GM15510 (cell line): Measurements from ENCODE around the gene SMARCC1.

Experiments
- POLR2A ChIP-seq: IDR thresholded peaks from 3 replicates; pipeline ENCODE4 v1.6.1; 2011; ENCODE audit warnings: borderline replicate concordance; ENCODE audit not compliant: insufficient read length; ENCODE audit errors: extremely low read depth

The SMARCC1 gene

GRCh38 chr3:47780741-47781684, 680 bp downstream of the SMARCC1 start:
- TF ChIP-seq POLR2A: no peak

DNA sequence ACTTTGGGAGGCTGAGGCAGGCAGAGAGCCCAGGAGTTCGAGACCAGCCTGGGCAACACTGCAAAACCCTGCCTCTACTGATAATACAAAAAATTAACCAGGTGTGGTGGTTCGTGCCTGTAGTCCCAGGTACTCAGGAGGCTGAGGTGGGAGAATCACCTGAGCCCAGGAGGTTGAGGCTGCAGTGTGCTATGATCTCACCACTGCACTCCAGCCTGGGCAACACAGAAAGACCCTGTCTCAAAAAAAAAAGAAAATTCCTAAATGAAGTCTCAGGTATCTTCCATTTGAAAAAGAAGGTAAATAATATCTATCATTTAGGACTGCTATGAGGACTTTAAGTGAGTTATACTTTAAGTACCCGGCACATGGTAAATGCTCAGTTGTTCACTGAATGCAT, 2.9 kb downstream of the SMARCC1 start:
- TF ChIP-seq POLR2A: no peak

DNA sequence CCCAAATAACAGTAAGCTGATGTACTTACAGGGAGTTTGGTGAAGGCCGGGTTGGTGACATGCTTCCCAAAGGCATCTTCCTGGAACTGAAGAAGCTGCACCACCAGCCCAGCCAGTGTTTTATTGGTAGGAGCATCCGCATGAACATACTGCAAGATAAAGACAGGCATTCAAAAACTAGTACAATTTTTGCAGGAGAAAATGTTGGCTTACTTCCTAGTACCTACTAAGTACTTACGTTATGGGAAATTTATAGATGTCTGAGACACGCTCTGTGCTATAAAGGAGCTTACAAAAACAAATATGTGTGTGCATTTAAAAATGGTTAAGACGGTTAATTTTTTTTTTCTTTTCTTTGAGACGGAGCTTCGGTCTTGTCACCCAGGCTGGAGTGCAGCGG, 8.9 kb downstream of the SMARCC1 start:
- no peak for TF ChIP-seq POLR2A

GRCh38 chr3:47772047-47772446, 9.6 kb downstream of the SMARCC1 start:
- TF ChIP-seq POLR2A: no peak

GRCh38 chr3:47766186-47766585, 15.5 kb downstream of the SMARCC1 start:
- no peak for TF ChIP-seq POLR2A

DNA sequence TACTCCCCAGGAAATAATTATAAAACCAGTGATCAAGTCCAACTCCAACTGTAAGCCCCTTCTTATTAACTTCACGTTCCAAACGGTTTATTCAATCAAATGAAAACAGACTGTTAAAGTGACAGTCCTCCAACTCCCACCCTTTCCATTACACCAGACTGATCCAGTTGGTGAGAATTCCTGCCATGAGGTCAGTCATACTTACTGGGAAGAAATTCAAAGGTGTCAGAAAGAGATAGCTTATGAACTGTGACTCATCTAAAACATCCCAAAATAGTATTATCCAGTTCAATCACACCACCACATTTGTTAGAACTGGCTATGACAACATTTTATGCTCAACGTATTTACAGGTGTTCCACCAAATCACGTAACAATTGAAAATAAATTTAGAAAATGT, 19.5 kb downstream of the SMARCC1 start:
- TF ChIP-seq POLR2A: no peak

- no peak for TF ChIP-seq POLR2A
Measured at GRCh38 chr3:47761046-47761445, 20.6 kb downstream of the SMARCC1 start.

DNA sequence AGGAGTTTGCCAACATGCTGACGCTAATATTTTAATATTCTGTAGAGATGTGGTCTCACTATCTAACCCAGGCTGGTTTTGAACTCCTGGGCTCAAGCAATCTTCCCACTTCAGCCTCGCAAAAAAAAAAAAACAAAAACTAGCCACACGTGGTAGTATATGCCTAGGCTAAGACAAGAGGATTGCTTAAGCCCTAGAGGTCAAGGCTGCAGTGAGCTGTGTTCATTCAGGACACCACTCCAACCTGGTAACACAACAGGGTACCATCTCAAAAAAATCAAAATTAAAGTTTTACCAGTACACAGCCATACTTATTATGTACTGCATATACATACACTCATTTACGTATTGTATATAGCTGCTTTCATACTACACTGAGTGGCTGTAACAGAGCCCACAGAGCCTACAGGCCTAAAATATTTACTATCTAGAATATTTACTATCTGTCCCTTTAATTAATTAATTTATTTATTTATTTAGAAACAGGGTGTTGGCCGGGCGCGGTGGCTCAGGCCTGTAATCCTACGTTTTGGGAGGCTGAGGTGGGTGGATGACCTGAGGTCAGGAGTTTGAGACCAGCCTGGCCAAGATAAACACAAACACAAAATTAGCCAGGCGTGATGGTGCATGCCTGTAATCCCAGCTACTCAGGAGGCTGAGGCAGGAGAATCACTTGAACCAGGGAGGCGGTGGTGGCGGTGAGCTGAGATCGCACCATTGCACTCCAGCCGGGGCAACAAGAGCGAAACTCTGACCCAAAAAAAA, 23.2 kb downstream of the SMARCC1 start:
- no peak for TF ChIP-seq POLR2A

GRCh38 chr3:47752716-47753115, 29.0 kb downstream of the SMARCC1 start:
- TF ChIP-seq POLR2A: no peak

DNA sequence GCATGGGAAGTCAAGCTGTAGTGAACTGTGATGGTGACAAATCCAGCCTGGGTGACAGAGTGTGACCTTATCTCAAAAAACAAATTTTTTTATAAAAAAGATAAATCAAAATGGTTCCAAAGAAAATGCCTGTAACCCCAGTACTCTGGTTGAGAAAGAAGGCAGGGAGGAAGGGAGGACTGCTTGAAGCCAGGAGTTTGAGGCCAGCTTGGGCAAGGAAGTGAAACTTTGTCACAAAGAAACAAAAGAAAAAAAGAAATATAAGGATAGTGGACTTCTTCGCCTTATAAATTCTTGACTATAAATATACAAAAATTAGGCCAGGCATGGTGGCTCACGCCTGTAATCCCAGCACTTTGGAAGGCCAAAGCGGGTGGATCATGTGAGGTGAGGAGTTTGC, 34.1 kb downstream of the SMARCC1 start:
- TF ChIP-seq POLR2A: no peak

- no peak for TF ChIP-seq POLR2A
Measured at GRCh38 chr3:47746264-47746663, 35.4 kb downstream of the SMARCC1 start.

DNA sequence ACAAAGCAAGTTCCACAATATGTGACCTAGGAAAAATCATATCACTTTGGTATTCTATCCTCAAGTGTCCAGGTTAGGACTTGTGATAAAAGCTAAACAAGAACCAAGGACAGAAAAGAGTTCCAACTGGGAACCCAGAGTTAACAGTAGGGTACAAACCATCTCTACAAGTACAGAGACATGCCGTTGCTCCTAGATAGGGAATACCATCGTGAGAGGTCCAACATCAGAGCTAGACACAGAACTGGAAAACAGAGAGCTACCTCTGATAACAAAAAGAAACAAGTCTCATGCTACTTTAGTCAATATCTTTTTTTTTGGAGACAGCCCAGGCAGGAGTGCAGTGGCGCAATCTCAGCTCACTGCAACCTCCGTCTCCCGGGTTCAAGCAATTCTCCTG, 37.8 kb downstream of the SMARCC1 start:
- no peak for TF ChIP-seq POLR2A

DNA sequence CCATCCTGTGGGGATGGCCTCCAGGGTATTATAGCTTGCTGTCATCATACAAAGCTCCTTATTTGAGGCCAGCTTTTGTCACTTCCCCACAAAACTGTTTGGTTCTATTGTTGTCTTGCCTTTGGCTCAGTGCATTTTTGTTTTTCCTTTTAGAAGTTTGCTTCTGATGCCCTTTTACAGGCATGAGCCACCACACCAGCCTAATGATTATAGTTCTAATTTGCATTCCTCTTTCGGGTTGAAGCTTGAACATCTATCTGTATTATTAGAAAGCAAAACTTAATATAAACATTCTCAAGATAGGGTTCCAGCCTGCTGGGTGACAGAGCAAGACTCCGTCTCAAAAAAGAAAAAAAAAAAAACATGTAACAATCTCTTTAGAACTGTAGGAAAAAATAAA, 39.8 kb downstream of the SMARCC1 start:
- no peak for TF ChIP-seq POLR2A

GRCh38 chr3:47732143-47732542, 49.5 kb downstream of the SMARCC1 start:
- TF ChIP-seq POLR2A: no peak

- no peak for TF ChIP-seq POLR2A
Measured at GRCh38 chr3:47731061-47731460, 50.6 kb downstream of the SMARCC1 start.

- no peak for TF ChIP-seq POLR2A
Measured at GRCh38 chr3:47722859-47723258, 58.8 kb downstream of the SMARCC1 start.
